ENCODE results near the gene RBM28. TPM values are rescaled to one million over a fixed set of nuclear protein-coding genes. Genes with fewer than 3 reads are reported as not detected.

The RBM28 gene
- total RNA-seq, 1 experiment from 2014 or later: 71.4 TPM

DNA sequence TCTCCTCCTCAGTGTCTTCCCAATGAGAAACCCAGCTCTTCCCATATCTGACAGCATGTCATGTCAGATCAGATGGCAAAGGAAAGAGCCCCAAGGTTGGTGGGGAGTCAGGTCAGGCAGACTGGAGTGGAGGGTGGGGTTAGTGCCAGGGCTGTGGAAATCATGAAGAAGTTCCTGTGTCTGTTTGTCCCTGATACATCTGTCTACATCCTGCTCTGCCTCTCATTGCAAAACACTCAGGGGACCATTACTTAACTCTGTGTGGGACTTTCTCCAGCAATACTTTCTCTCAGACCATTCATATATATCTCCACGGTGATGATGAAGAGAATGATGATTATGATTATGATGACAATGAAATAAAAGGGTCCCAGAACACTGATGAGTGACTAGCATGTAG, 14.5 kb upstream of the RBM28 start:
- no peaks in the 10 kb centered on the region for H3K36me3 ChIP-seq (ENCODE audit: control insufficient read depth, insufficient read depth, low read length)
- 0 out of 2 replicates have a peak, but pooled peaks cover 8% of the 10 kb centered on the region for H3K4me1 ChIP-seq
- TF ChIP-seq, protein P1, sequence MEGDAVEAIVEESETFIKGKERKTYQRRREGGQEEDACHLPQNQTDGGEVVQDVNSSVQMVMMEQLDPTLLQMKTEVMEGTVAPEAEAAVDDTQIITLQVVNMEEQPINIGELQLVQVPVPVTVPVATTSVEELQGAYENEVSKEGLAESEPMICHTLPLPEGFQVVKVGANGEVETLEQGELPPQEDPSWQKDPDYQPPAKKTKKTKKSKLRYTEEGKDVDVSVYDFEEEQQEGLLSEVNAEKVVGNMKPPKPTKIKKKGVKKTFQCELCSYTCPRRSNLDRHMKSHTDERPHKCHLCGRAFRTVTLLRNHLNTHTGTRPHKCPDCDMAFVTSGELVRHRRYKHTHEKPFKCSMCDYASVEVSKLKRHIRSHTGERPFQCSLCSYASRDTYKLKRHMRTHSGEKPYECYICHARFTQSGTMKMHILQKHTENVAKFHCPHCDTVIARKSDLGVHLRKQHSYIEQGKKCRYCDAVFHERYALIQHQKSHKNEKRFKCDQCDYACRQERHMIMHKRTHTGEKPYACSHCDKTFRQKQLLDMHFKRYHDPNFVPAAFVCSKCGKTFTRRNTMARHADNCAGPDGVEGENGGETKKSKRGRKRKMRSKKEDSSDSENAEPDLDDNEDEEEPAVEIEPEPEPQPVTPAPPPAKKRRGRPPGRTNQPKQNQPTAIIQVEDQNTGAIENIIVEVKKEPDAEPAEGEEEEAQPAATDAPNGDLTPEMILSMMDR (IDR thresholded peaks at IDR 0.05; ENCODE audit: insufficient read depth in 1 of 2, low read depth in 1 of 2, low read length in 1 of 2, severe bottlenecking in 1 of 2, unreplicated experiment in 1 of 2): no peak
- ChIA-PET POLR2A (no interaction called here), CTCF (interaction anchor here (0.5 to 1.9 kb wide), 2 partner anchors 11 to 64 kb away, joined by 3 to 7 read pairs; no protein-coding TSS in a partner anchor)
- no peak for DNase-seq
- H3K27ac Mint-ChIP-seq (ENCODE audit: unreplicated experiment): no peak overlapping the region
- no peak overlapping the region for H3K4me3 ChIP-seq (ENCODE audit: low read depth, low read length)
- no peaks in the 10 kb centered on the region; the same call in 1 of the 2 replicates for H3K27me3 ChIP-seq (replicated peaks; ENCODE audit: control insufficient read depth, insufficient read depth, low read length)
- H3K27me3 Mint-ChIP-seq (ENCODE audit: insufficient read depth, unreplicated experiment): peaks cover 17% of the 10 kb centered on the region
- H3K4me1 Mint-ChIP-seq (ENCODE audit: low read depth, unreplicated experiment): no peaks in the 10 kb centered on the region
- H3K36me3 Mint-ChIP-seq (ENCODE audit: insufficient read depth, unreplicated experiment): peaks cover 7% of the 10 kb centered on the region
- H3K9me3 ChIP-seq: no peaks in the 10 kb centered on the region
- H3K9me3 Mint-ChIP-seq (ENCODE audit: unreplicated experiment): no peaks in the 10 kb centered on the region
- no peak overlapping the region for H3K4me3 Mint-ChIP-seq (ENCODE audit: unreplicated experiment)
- intact Hi-C loops (cut with micrococcal nuclease; ENCODE audit: unreplicated experiment): no loop called here
- BruUV-seq (replicated peaks): no TSS peak

DNA sequence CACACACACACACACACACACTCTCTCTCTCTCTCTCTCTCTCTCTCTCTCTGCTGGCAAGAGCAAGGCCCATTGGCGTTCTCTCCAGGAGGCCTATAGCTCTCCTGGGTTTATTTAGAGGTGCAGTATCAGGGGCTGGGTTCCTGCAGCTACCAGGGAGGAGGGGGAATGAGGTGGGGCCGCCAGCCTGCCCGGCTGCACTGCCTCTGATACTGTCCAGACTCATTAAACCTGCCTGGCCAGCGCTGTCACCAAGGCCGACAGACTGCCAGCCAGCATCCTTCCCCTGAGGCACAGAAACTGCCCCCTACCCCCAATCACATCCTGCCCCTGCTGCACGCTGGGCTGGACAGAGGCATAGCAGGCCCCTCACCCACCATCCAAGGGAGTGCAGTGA, 13.5 kb upstream of the RBM28 start:
- Histone ChIP-seq H3K4me3 (ENCODE audit: low read depth, low read length) (no peak overlapping the region), H3K9me3 (no peaks in the 10 kb centered on the region), H3K4me1 (0 out of 2 replicates have a peak, but pooled peaks cover 8% of the 10 kb centered on the region), H3K36me3 (ENCODE audit: control insufficient read depth, insufficient read depth, low read length) (no peaks in the 10 kb centered on the region), H3K27me3 (replicated peaks; ENCODE audit: control insufficient read depth, insufficient read depth, low read length) (no peaks in the 10 kb centered on the region)
- Mint-ChIP-seq H3K27me3 (ENCODE audit: insufficient read depth, unreplicated experiment) (peaks cover 13% of the 10 kb centered on the region), H3K27ac (ENCODE audit: unreplicated experiment) (no peak overlapping the region), H3K36me3 (ENCODE audit: insufficient read depth, unreplicated experiment) (peaks cover 7% of the 10 kb centered on the region), H3K9me3 (ENCODE audit: unreplicated experiment) (no peaks in the 10 kb centered on the region), H3K4me3 (ENCODE audit: unreplicated experiment) (no peak overlapping the region), H3K4me1 (ENCODE audit: low read depth, unreplicated experiment) (no peaks in the 10 kb centered on the region)
- POLR2A ChIA-PET: no interaction called here
- no TSS peak for BruUV-seq (replicated peaks)
- intact Hi-C loops (cut with micrococcal nuclease; ENCODE audit: unreplicated experiment): no loop called here
- CTCF ChIA-PET: interaction anchor here (1.9 kb wide), 1 partner anchor 10 kb away, joined by 7 read pairs; no protein-coding TSS in a partner anchor
- TF ChIP-seq, protein P1 (IDR thresholded peaks at IDR 0.05; ENCODE audit: insufficient read depth in 1 of 2, low read depth in 1 of 2, low read length in 1 of 2, severe bottlenecking in 1 of 2, unreplicated experiment in 1 of 2): no peak
- no peak for DNase-seq

DNA sequence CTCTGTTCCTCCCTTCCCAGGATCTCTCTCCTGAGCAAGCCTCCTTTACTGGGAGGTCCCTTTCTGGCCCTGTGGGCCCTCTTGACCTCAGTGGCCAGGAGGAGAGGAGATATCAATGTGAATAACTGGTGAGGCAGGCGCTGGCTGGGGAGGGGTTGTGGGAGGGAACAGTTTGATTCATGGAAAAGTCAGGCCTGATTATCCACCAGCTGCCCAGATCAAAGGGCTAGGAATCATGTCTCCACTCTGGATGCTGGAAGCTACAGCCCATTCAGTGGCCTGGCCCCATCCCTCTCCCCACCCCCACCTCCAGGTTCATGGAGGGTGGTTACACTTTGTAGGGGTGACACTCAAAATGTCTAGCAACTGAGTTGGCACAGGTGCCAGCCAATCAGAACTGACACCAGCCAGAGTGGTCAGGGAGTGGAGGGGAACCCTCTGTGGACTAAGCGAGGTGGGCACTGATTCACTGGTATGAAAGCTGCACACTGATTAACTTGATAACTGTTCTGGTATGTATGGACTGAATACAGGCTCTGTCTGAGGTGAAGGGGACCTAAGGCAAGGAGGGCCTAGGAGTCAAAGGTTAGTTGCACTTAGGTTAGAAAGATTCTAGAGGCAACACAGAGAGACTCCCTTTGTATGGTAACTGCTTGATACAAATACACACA, 13.0 kb upstream of the RBM28 start:
- POLR2A ChIA-PET: no interaction called here
- BruUV-seq (replicated peaks): no TSS peak
- no peak overlapping the region for H3K4me3 ChIP-seq (ENCODE audit: low read depth, low read length)
- H3K36me3 ChIP-seq (ENCODE audit: control insufficient read depth, insufficient read depth, low read length): no peaks in the 10 kb centered on the region
- no peaks in the 10 kb centered on the region for H3K27me3 ChIP-seq (replicated peaks; ENCODE audit: control insufficient read depth, insufficient read depth, low read length)
- Mint-ChIP-seq H3K4me1 (ENCODE audit: low read depth, unreplicated experiment) (no peaks in the 10 kb centered on the region), H3K27me3 (ENCODE audit: insufficient read depth, unreplicated experiment) (peaks cover 8% of the 10 kb centered on the region), H3K9me3 (ENCODE audit: unreplicated experiment) (no peaks in the 10 kb centered on the region), H3K4me3 (ENCODE audit: unreplicated experiment) (no peak overlapping the region), H3K27ac (ENCODE audit: unreplicated experiment) (no peak overlapping the region), H3K36me3 (ENCODE audit: insufficient read depth, unreplicated experiment) (peaks cover 7% of the 10 kb centered on the region)
- 0 out of 2 replicates have a peak, but pooled peaks cover 8% of the 10 kb centered on the region for H3K4me1 ChIP-seq
- H3K9me3 ChIP-seq: no peaks in the 10 kb centered on the region
- TF ChIP-seq, protein P1 (IDR thresholded peaks at IDR 0.05; ENCODE audit: insufficient read depth in 1 of 2, low read depth in 1 of 2, low read length in 1 of 2, severe bottlenecking in 1 of 2, unreplicated experiment in 1 of 2): no peak
- intact Hi-C loops (cut with micrococcal nuclease; ENCODE audit: unreplicated experiment): no loop called here
- DNase-seq: no peak
- CTCF ChIA-PET: interaction anchor here (0.5 to 1.9 kb wide), 3 partner anchors 9 to 43 kb away, joined by 3 to 7 read pairs (median 3); no protein-coding TSS in a partner anchor

Measured in Caco-2 (cell line).